GM21619 (cell line): ENCODE results near the gene ARL6IP4.

ENCODE experiments used
- ATAC-seq: cut with Tn5 transposase; IDR thresholded peaks from one replicate; pipeline ENCODE4 v1.9.1; 2021; ENCODE audit not compliant: unreplicated experiment

ARL6IP4 gene

DNA sequence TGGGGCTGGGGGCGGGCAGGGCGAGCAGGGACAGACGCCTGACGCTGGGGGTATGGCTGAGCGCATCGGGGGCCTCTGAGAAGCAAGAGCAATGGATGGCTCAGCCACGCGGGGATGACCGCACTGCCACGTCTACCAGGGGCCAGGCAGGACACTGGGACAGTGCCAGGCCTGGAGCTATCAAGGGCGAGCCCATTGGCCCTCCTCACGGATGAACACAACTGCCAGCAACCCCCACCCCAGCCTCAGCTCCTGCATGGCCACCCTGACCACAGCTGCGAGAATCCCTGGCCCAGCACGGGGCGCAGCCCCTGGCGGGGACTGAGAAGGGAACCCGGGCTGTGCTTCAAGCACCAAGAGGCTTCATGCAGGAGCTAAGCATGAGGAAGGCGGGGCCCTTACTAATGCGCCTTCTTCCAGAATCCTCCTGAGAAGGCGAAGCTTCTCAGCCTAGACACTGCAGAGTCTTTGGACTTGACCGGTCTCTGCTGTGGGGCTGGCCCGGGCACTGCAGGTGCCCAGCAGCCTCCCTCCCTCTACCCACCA is 9.5 kb downstream of the ARL6IP4 start:
- ATAC-seq: no peak

DNA sequence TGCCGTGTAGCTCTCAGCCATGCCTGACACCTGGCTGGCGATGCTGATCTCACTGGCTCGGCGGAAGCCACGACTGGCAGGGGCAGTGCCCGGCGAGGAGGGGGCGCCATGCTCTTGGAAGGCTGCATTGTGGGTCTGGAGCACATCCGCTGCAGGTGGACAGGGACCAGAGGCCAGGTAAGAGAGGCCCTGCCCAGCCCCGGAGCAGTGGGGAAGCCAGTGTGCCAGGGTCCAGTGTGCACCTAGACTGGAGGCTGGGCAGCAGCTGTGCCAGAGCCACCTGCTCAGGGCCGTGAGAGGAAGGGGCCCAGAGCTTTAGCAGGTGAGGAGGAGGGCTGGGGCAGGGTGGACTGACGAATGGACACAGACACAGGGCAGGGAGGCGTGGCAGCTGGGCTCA is 10.1 kb downstream of the ARL6IP4 start:
- no peak for ATAC-seq

DNA sequence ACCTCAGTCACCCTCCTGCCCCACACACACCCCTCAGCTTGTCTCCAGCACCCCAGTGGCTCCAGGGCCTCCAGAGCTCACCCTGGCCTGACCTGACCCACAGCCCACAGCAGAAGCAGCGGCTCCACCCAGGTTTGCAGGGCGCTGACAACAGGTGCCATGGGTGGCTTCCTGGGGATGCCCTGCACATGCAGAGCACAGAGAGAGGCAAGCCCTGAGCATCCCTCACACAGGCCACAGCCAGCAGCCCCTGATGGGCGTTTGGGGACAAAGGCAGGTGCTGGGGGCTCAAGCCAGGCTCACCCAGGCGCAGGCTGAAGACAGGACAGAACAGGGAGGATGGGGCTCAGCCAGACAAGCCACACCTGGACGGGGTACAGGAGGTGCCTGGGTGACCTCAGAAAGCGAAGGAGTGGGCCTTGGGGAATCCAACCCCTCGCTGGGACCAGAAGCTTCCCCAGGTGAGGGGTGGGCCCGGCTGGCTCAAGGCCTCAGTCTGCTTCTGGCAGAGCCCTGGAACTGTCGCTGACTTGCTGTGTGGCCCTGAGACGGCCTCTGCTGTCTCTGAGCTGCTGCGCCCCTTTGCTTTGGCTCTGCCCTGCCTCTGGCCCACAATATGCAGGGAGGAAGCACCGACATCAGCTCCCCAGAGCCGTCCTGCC is 10.6 kb downstream of the ARL6IP4 start:
- no peak for ATAC-seq

DNA sequence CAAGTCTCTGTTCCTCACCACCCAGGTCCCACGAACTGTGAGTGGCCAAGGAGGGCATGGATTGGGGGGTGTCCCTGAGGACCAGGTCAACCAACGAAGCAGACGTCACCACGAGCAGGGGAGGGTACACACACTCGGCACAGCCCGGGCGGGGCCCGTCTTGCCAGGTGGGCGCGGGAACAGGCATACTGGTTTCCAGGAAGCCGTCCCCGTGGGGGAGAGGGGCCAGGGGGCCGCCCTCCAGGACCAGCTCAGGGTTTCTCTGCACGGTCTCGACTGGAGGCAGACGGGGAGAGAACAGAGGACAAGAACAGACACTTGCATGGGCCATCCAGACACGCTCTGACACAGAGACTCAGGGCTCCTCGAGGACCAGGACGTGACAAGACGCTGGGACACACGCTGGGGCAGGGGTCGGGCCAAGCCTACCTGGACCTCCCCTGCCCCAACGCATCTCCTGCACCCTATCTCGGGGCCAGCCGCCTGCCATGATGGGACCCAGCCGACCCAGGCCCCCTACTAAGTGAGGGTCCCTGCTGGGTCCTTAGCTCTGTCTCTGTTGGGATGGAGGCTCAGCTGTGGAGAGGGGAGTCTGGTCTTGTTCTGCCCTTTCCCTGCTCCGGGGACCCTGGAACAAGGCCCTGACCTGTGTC is 11.3 kb downstream of the ARL6IP4 start:
- no peak for ATAC-seq

DNA sequence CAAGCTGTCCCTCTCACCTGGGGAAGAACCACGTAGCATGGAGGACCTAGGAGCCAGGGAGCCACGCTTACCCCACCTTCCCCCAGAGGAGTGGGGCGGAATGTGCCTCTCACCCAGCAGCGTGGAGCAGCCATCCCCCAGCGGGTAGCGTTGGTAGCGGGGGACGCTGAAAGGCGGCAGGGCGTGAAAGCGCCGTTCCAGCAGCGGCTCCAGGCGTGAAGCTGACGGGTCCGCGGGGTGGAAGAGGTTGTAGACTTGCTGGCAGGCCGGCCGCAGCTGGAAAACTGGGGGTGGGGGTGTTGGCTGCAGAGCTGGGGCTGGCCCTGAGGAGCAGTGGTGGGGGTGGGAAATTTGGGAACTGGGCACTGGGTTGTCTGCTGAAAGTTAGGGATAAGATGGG is 11.9 kb downstream of the ARL6IP4 start:
- ATAC-seq: no peak

DNA sequence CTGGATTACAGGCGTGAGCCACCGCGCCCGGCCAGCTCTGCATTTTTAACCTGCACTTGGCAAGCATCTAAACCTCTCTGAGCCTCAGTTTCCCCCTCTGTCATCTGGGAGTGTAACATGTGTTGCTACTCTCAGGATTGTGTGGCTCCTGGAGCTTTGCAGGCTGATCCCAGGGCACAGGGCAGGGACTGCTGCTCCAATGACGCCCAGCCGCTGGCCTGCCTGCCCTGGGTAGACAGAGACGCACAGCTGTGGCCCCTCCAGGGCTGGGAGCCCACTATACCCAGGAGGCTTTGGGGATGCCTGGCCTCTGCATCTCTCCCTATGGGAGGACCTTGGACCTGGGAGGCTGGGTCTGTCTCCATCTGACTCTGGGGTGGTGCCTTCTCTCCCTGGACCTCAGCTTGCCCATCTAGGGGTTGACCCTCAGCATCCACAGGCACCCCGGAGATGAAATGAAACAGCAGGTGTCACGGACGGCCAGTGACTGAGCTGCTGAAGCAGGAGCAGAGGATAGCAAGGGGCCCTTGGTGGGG is 13.7 kb downstream of the ARL6IP4 start:
- ATAC-seq: no peak

DNA sequence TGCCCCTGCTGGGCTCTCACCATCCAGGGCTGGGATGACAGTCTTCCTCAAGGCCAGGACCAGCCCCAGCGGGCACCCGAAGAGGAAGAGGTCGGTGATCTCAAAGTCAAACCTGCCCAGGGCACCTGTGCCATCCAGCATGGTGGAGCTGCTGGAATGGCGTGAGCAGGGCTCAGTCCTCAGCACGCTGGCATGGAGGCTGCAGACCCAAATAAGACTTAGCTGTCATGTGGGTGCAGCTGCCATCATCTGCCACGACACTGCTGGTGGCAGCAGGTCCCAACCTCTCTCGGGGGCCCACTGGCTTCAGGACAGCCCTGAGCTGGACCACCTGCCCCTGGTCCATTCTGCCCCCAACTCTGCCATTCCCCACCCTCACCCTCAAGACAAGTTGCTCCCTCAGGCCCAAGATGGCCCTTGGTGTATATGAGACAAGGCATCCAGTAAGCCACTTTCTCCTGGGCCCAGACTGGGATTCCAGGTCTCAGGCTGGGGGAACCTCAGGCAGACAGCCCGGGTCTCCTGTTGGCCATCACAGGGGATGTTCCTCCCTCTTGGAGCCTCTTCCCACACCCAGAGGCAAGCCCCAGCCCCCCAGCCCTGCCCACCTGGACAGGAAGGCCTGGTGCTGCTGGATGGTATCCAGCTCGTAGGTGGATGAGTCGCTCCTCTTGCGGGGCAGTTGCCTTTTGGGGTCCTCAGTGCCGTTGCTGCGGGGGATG is 14.5 kb downstream of the ARL6IP4 start:
- ATAC-seq: no peak

DNA sequence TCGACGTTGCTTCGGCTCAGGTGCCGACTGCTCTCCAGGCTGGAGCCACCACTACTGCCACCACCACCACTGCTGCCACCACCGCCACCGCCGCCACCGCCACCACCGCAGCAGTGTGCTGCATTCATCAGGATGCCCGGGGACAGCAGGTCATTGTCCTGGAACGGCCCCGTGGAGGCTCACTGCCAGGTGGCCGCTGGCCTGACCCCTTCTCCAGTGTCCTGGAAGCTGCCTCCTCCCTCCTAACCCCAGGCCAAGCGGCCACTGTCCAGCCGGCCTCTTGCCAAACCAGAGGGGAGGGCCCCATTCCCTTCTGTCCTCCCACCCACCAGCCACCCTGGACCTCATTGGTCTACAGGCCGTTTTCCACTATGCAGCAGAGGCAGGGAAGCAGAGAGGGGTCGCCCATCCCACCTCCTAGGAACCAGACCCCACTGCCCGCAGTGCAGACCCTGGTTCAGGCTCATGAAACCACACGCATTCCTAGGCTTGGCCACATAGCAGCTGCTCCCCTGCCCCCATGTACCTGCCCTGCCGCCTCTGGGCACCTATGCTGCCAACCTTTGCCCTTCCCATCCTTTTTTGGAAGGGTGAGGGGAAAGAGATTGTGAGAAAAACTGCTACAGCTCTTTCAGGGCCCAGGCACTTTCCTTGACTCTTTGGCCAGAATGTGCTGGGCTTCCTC is 15.2 kb downstream of the ARL6IP4 start:
- no peak for ATAC-seq

DNA sequence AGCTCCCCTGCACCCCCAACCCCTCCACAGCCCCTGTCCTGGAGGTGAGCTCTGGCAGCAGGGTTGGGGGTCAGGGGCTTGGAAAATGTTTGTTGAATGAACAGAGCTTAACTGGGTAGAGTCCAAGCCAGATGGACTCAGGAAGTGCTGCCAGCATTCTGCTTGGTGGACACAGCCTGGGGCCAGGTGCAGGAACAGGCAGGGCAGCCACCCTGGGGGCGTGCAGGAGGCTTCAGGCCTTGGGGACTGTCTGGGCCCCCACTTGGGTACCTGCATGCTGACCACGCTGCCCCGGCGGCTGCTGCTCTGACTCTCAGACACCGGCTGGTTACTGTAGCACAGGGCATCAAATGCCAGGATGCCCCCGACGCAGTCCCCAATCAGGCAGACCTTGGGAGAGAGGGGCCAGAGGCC is 15.7 kb downstream of the ARL6IP4 start:
- no peak for ATAC-seq

DNA sequence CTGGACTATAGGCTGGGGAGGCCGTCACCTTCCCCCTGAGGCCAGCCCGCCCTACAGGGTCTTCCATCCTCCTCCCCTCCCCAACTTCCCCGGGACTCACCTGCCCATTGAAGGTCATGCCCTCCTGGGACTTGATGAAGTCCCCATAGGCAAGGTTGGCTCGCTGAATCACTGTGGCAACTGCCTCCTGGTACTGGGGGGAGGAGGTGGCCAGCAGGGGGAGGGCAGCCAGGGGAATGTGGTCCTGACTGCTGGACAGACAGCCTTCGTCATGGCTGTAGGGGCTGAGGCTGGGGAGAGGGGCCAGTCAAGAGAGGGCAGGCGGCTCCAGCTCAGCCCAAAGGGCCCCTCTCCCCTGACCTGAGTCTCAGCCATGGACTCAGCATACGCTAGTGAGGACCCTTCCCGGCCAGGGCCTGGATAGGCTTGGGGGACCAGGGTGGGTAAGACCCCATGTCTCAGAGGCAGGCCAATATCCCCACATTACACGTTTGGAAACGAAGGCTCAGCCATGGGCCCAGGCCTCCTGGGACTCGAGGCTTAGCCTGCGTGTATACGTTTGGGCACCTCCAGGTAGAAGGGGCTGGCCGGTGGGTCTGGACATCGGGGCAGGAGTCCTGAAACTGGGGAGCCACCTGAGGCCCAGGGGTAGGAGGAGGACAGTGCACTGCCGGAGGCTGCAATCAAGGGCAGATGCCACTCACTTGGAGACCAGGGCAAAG is 16.3 kb downstream of the ARL6IP4 start:
- no peak for ATAC-seq

DNA sequence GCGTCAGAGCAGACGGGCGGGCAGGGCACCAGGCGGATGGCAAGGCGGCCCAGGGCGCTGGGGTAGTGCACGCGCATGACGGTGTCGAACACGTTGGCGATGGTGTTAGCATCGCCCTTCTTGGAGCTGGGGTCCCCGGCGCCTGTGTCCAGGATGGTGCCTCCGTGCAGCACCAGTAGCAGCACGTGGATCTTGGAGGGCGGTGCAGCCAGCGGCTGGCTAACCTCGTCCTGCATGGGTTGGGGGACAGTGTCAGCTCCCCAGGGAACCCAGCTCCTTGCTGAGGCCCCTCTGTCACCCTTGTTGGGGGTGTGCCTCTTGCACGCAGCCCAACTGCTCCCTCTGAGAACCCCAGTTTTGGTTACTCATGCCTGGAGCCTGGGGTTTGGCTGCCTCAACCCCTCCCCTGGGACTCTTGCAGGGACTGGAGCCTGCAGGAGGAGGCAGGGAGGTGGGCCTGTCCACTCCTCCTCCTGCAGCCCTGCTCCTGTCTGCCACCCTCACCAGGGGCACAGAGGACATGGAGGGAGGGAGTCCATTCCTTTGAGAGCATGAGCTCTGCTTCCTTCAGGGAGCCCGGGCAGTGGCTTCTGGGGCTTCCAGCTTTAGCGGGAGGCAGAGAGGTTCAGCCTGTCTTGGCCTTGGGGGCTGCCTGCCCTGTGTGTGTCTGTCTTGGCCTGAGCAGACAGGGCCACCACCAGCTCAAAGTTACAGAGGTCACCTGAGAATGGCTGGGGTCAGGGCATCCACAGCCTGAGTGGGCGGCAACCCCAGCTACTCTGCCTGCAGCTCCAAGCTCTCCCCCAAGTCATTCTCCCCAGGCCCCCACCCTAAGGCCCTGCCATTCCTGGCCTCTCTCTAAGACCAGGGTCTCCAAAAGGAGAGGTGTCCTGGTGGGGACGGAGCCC is 17.1 kb downstream of the ARL6IP4 start:
- no peak for ATAC-seq

DNA sequence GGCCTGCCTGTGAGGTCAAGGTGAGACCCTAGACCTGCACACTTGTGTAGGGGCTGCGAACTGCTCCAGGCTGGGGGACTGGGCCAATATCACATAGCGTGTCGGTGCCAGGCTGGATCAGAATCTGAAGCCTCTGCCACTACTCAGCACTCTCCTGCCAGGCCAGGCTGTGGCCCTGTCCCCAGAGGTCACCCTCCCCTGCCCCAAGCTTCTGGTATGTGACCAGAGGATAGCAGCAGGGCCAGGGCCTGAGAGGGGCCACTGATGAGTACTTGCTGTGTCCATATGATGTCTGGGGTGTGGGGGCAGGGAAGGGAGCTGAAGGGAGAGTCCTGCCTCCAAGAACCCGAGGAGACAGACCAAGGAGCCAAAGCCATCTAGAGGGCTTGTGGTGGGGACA is 17.8 kb downstream of the ARL6IP4 start:
- no peak for ATAC-seq

DNA sequence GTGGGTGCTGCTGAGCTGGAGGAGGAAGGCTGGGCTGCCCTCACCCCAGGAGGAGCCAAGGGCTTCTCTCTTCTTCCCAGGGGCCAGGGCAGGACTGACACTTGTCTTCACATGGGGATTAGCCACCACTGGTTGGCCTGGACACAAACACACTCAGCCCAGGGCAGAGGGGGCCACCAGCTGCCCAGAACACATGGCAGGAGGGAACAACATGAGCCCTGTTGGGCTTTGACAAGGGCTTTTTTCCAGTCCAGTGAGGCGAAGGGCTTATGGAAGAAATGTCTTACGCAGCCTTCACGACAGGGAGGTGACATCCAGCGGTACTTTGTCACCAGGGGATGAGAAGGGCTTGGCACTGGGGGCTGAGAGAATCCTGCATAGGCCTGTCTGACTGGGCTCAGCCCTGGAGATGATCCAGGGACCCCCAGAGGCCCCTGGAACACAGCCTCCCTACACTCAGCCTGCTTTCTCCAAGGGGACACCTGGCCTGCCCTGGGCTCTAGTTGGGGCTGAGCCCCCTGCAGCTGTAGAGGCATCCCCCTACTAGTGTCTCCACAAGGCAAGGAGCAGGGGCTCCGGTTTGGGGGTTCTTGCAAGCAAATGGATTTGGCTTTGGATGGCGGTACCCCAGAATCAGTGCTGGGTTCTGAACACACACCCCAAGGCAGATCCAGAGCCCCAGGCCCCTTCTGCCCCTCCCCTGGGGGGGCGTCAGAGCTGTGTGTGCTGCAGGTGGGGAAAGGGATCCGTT is 18.9 kb downstream of the ARL6IP4 start:
- no peak for ATAC-seq

DNA sequence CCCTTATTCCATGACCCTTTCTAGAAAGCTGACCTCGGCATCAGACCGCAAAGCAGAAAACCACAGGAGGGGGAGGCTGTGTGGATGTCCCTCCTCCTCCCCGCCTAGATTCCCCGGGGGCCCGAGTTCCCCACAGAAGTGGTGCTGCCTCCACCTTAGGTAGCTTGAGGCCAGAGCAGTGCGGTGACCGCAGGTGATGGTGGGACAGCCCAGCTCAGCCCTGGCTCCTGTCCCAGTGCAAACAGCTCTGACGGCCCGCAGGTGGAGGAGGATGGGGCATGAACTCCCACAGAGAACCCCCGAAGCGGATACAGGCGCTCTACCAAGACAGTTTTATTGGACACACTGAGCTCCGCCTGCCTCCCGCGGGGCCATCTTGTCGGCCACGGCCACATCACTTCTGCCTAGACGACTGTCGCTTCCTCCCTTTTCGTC is 19.5 kb downstream of the ARL6IP4 start:
- no peak for ATAC-seq

DNA sequence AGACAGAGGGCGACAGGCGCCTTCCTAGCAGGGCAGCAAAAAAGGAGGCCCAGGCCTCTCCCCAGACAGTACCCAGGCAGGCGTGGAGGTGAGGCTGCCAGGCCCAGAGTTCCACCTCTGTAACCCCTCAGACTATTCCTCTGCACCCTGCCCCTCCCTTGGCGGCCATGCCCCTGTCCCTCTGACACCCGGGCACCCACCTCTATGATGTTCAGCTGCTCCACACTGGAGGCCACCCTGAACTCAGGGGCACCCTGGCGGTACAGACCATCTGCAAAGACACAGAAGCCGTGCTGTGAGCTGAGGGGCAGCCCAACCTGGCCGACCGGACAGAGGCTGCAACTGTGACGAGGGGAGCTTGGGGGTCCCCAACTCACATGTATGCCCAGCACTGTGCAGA is 20.1 kb downstream of the ARL6IP4 start:
- ATAC-seq: no peak

DNA sequence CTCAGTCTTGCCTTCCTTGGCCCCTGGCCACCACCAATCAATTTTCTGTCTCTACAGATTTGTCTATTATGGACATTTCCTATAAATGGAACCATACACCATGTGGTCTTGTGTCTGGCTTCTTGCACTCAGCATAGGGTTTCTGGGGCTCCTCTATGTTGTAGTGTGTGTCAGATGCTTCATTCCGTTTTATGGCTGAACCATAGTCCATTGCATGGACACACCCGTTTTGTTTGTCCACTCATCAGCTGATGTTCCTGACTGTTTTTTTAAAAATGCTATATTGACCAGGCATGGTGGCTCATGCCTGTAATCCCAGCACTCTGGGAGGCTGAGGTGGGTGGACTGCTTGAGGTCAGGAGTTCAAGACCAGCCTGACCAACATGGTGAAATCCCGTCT is 21.0 kb downstream of the ARL6IP4 start:
- no peak for ATAC-seq

DNA sequence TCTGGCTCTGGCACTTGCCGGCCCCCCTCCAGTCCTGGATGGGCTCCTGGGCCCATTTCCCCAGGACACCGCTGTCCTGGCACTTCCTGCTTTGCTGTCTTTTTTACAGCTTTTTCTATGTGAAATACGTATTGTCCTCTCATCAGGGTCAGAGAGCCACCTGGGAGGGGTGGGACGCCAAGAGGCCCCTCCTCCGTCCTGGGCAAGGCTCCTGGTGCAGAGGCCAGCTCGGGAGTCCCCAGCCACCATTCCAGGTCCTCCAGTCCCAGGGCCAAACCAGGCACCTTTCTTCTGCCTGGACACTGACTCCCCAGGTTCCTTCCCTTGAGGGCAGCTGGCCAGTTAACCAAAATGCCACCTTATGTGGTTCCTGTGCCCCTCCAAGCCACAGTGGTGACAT is 22.8 kb downstream of the ARL6IP4 start:
- no peak for ATAC-seq

DNA sequence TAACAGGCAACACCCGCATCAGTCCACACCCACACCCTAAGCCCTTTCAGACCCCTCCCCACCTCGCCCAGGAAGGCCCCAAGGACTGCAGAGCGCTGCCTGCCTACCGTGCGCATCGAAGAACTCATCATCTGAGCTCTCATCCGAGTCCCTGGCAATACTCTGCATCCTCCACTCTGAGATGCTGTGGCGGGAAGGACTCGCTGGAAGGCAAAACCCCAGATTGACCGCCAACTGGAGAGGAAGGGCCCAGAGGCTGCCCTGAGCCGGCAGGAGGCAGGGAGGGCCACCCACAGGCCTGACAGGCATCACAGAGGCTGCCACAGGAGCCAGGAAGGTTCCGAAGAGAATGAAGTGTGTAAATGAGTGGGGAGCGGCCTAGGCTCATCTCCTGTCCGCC is 23.8 kb downstream of the ARL6IP4 start:
- ATAC-seq: no peak
